Stimulated activated CD4-positive, alpha-beta T cell treated with anti-CD3 and anti-CD28 coated beads, TNF-alpha, amount 100 ng/mL, for 4 hours (primary cell): ENCODE measurements around the gene KCNMB2.

ENCODE experiments used
- DNase-seq, 3 experiments: peaks; one replicate each; pipeline ENCODE4 v3.0.0-alpha.2; 2020; ENCODE audit warnings: low read depth in 3 of 3

The KCNMB2 gene

DNA sequence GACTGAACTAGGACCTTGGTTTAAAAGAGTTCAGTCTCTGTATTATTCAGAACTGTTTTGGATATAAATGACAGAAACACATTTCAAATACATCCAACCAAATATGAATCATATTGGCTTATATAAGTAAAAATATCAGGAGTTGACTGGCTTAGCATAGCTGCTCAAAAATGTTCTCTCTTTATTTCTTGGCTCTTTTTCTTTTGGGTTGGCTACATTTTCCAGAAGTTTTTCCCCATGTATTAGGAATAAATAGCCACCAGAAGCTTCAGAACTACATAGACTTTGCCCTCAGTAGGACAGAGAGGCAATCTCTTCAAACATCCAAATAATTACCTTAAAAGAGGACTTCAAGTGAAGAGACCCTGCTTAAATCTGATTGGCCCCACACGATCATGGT is 32.7 kb downstream of the KCNMB2 start:
- no peak for DNase-seq

GRCh38 chr3:178569826-178570225 is 33.6 kb downstream of the KCNMB2 start:
- DNase-seq, result no peak

DNA sequence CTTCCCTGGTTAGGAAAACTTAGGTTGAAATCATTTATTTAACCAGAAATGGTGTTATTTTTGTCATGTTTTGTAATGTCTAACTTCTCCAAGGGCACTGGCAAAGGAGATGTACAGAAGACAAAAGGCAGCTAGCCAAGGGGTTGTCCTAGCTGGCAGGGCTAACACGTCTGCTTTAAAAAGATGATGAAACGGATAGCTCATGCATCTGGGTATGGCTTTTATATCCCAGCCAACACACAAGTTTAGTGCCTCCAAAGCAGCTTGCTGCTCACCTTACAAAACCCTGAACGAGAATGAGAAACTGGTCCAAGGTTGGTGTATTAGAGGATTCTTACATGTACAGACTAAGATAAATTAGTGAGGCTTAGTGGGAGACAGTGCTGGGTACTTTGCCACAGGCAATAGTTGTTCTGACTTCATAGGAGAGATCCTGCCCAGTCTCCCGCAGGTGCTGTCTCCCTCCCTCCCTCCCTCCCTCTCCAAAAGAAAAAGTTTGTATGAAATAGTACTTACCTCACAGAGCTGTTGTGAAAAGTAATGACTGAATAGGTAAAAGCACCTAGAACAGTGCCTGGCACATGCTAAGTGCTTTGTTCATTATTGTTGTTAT is 47.8 kb downstream of the KCNMB2 start:
- DNase-seq, result no peak

- DNase-seq, result no peak
Observed at GRCh38 chr3:178584722-178585380, 48.6 kb downstream of the KCNMB2 start.

- DNase-seq, result no peak
Observed at GRCh38 chr3:178585454-178585853, 49.2 kb downstream of the KCNMB2 start.

DNA sequence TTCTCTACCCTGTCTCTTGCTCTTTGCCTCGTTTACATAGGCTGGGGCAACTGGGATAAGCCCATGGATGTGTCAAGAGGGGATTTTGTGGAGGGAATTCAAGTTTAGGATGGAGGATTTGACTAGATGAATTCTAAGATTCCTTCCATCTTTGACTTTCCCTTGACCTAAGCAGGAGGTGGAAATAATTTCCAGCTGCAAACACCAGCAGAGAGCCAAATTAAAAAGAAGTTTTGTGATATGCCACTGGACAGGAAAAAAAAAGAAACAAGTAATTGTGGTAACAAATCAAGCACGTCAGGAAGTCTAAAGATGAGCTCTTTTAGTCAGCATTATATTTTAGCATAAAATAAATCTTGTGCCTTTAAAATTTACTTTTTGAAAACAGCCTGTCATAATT is 49.8 kb downstream of the KCNMB2 start:
- DNase-seq, result no peak

- no peak for DNase-seq
Observed at GRCh38 chr3:178588628-178589027, 52.4 kb downstream of the KCNMB2 start.

DNA sequence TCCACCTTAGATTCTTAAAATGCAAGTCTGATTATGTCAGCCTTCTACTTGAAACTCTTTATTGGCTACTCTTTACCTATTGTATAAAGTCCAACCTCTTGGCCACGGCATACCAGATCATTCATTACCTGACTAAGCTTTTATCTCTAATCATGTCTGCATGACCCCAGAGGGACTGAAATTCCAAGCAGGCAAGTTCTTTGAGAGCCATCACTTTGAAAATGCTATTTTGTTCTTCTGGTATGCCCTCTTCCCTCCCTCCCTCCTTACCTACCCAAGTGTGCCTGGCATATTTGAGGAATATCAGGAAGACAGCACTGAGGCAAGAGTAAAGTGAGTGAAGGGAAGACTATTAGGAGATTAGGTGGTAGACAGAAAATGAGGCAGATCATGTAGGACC is 57.5 kb downstream of the KCNMB2 start:
- no peak for DNase-seq

DNA sequence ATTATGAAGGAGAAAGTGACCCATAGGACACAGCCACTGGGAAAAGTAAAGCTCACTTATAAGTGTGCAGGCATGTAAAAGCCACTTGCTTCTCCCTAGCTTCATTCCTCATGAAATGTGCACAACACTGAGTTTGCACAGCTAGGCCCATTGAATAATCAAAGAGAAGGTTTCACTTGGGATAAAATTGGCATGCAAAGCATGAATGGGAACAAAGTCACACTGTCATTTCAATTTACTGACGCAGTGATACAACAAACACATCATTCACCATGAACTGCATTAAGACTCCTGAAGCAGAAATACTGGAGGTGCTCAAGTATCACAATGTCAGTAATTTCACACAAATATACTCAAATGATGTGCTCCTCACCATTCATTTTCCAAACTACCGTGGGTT is 61.1 kb downstream of the KCNMB2 start:
- DNase-seq, result no peak

DNA sequence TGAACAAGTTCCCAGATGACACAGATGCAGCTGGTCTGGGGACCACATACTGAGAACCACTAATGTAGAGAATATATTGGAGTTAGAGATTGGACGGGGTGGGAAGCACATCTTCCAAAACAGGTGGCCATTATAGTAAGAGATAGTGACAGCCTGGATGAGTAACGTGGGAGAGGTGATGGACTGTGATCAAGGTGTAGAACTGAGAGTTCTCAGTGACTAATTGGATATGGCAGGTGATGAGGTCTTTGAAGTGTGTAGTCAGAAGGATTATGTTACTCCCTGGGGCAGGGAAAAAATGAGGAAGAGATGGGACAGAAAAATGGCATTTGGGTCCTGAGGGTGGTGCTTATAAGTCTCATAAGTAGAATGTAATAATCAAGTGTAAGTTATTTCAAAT is 66.6 kb downstream of the KCNMB2 start:
- DNase-seq, result no peak

- no peak for DNase-seq
Observed at GRCh38 chr3:178603735-178604134, 67.5 kb downstream of the KCNMB2 start.

DNA sequence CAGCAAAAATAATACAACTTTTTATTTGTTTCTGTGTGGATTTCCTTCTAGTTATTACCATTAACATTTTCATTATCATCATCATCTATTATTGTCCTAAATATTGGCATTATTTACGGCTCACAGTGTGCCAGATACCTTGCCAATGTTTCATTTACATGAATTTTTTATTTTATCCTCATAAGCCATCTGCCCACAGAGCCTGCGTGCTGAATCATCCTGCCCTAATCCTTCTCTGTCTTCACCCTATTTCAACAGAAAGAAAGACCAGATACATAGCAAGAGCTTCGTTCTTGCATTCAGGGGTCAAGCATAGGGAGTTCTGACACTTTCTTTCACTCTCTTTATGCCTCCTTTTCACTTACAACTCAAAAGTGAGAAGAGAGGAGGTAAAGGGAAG is 82.0 kb downstream of the KCNMB2 start:
- no peak for DNase-seq

GRCh38 chr3:178618896-178619295 is 82.7 kb downstream of the KCNMB2 start:
- no peak for DNase-seq

DNA sequence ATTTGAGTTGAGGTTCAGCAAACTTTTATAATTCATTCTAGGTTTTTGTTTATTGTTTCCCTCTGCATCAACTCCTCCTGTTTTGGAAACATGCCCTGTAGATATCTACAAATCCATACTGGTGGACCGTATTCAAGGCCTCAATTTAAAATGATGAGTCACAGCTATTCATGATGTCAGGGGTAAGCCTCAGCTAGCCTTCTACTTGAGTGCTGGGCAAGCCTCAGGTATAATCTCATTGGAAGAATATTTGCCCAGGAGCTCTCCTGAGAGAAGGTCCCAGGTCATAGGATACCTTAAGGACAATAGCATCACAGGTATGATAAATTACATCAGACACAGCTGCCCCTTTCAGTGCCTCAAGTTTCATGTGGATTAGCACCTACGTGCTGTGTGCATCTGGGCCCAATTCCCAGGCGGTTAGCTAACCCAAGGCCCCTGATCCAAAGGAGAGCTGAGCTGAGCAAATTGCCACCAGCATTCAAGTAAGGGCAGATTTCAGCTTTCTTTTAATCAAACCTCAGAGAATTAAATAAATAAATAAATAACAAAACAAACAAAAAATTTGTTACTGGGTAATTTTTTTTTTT is 87.5 kb downstream of the KCNMB2 start:
- DNase-seq, result no peak

DNA sequence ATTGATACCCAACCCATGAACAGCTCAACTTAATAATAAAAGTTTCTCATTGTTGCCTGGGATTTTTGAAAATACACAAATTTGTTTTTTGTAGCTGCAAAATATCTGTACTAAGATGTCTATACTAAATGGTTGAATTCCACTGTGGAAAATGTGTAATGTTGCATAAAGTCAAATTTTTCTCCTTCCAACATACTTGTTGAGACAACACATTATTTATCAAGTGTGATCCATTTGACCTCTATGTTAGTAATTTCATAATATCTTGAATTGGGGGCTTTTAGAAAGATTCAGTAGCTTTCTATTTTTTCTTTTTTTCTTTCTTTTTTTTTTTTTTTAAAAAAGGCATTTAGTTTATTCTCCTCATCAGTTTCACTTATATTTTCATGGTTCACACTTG is 88.0 kb downstream of the KCNMB2 start:
- DNase-seq, result no peak

GRCh38 chr3:178625053-178625600 is 88.9 kb downstream of the KCNMB2 start:
- DNase-seq, result no peak

DNA sequence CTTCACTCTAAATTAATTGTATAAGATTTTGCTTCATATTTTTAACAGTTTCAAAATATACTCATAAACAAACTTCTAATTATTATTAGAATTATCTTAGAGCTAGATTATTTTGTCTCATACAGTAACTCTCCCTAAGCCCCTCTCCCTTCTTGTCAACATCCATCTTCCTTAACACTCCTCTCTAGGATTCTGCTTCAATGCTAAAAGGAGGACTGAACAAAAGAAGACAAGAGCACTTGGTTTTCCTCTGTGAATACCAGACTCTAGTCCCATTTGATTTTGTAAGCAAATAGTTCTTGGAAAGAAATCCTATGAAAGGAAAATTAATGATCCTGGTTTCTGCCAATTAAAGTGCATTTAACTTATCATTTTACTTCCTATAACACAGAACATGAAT is 91.8 kb downstream of the KCNMB2 start:
- no peak for DNase-seq

DNA sequence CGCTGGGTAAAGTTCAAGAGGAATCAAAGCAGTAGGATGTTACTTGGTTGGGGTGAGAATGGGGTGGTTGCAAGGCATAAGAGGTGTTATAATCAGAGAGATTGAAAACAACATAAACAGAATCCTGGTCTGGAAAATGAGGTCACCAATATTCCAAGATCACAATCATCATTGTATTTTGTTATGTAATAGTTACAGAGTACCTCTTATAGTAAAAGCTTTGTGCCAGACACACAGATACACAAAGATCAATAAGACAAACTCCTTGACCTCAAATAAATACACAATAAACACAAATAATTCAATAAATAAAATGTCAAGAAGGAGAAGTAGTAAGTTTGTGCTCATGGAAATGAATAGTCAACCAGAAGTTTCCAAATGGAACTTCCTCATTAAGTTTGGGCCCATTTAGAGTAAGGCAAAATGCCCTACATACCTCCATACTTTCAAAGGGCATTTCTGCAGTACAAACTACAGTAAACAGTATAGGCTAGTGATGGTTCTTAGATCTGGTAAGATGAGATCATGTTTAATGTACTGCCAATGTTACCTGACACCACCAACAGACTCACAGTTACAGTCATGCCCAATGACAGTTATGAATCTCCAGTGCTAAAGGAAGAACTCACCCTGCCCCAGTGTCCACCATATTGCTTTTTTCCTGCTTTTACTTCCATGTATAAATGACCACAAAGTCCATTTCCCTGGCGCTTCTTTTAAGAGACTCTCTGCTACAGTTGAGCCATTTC is 93.4 kb downstream of the KCNMB2 start:
- no peak for DNase-seq

- no peak for DNase-seq
Observed at GRCh38 chr3:178631950-178632349, 95.7 kb downstream of the KCNMB2 start.

GRCh38 chr3:178634975-178635374 is 98.7 kb downstream of the KCNMB2 start:
- no peak for DNase-seq

GRCh38 chr3:178637802-178638201 is 101.6 kb downstream of the KCNMB2 start:
- DNase-seq, result no peak

- DNase-seq, result no peak
Observed at GRCh38 chr3:178645503-178645902, 109.3 kb downstream of the KCNMB2 start.
